Measurements from ENCODE around the gene LMTK3. TPM values are rescaled to one million over a fixed set of nuclear protein-coding genes. Genes with fewer than 3 reads are reported as not detected.

The LMTK3 gene
- total and polyA plus RNA-seq, 9 of the 15 experiments (the other 6 are each of a cell fraction or from before 2014, with no cell fraction given), result 0.35 to 12.3 (median 2.0) TPM; not detected in 2

DNA sequence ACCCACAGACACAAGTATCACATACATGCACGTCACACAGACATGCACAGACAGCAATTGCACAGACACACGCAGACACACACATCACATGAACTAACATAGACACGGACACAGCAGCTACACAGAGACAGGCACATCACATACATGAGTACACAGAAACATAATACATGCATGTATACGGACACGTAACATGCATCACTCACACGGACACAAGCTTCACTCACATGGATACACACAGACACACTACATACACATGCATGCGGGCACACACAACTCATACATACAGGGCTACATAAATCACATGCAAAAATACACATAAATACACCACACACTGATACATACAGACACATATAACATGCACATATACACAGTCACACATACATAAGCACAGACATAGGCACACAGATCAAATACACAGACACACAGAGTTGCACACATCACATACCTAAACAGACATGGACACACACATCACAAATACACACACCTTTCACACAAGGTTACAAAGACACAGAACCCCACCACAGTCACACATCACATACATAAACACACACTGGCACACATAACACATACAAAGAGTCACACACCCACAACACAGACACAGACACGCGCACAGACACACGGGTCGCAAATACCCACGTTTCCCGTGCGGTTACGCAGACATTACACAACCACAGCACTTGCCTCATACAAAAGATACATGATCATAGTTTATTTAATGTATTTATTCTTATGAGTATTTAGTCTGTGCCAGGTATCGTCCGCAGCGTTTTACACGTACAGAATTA, 1.1 kb upstream of the LMTK3 start (continued):
- TF ChIP-seq ZBTB33 (CRISPR knock-in tag; IDR thresholded peaks at IDR 0.05) (no peak), ZKSCAN8 (CRISPR knock-in tag; IDR thresholded peaks at IDR 0.05) (no peak), TOE1 (IDR thresholded peaks at IDR 0.05; ENCODE audit: borderline replicate concordance) (0 out of 2 replicates have a peak, but pooled peaks have one; percentile 3), TOE1 (CRISPR knock-in tag; IDR thresholded peaks at IDR 0.05; ENCODE audit: borderline replicate concordance, low read depth) (no peak), ARID2 (IDR thresholded peaks at IDR 0.05) (0 out of 2 replicates have a peak, but pooled peaks have one; percentile 37), ZNF133 (CRISPR knock-in tag; IDR thresholded peaks at IDR 0.05) (no peak), PRPF4 (IDR thresholded peaks at IDR 0.05; ENCODE audit: insufficient read depth, low read depth, low read length, poor library complexity, severe bottlenecking) (no peak), EWSR1 (IDR thresholded peaks at IDR 0.05; ENCODE audit: borderline replicate concordance, low read depth, partially characterized antibody) (no peak), ETV5 (CRISPR knock-in tag; IDR thresholded peaks at IDR 0.05; ENCODE audit: low read depth) (no peak), ZBTB49 (CRISPR knock-in tag; IDR thresholded peaks at IDR 0.05; ENCODE audit: borderline replicate concordance) (no peak), POU5F1 (IDR thresholded peaks at IDR 0.05; ENCODE audit: borderline replicate concordance, low read depth, low read length, partially characterized antibody) (no peak), YBX1 (IDR thresholded peaks at IDR 0.05) (no peak), NFYB (IDR thresholded peaks at IDR 0.05; ENCODE audit: extremely low read depth, insufficient read length) (no peak), ZNF3 (CRISPR knock-in tag; IDR thresholded peaks at IDR 0.05) (no peak), ZNF507 (tag; conservative IDR thresholded peaks at IDR 0.05) (no peak), FOXJ3 (CRISPR knock-in tag; IDR thresholded peaks at IDR 0.05) (no peak), NCOR1 (IDR thresholded peaks at IDR 0.05) (no peak), NFIC (IDR thresholded peaks at IDR 0.05) (no peak), ZNF77 (CRISPR knock-in tag; IDR thresholded peaks at IDR 0.05) (no peak), PTTG1 (tag; IDR thresholded peaks at IDR 0.05; ENCODE audit: low read depth) (no peak), HDAC6 (IDR thresholded peaks at IDR 0.05; ENCODE audit: low read depth, low read length) (no peak), ZFP30 (CRISPR knock-in tag; IDR thresholded peaks at IDR 0.05; ENCODE audit: borderline replicate concordance) (no peak), ZNF695 (CRISPR knock-in tag; IDR thresholded peaks at IDR 0.05) (no peak), ESRRA (IDR thresholded peaks at IDR 0.05; ENCODE audit: borderline replicate concordance, low read depth) (no peak)
- TF ChIP-seq, protein P1, sequence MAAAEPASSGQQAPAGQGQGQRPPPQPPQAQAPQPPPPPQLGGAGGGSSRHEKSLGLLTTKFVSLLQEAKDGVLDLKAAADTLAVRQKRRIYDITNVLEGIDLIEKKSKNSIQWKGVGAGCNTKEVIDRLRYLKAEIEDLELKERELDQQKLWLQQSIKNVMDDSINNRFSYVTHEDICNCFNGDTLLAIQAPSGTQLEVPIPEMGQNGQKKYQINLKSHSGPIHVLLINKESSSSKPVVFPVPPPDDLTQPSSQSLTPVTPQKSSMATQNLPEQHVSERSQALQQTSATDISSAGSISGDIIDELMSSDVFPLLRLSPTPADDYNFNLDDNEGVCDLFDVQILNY (CRISPR knock-in tag; IDR thresholded peaks at IDR 0.05), result no peak
